Measurements from ENCODE around the gene VENTX.
A peak's percentile ranks its signal among the peaks of the same experiment; 100 is the strongest.

The VENTX gene

GRCh38 chr10:133207041-133207600 lies 30.5 kb upstream of the VENTX start:
- no peak overlapping the region for H3K27ac ChIP-seq (ENCODE audit: extremely low read depth, low read depth, low read length)
- H3K9me3 ChIP-seq (ENCODE audit: control insufficient read depth, insufficient read depth, low read depth, low read length): no peaks in the 10 kb centered on the region
- TF ChIP-seq ZNF670 (tag by site-specific recombination; IDR thresholded peaks at IDR 0.05; ENCODE audit: low read depth) (no peak), ZNF239 (tag by site-specific recombination; IDR thresholded peaks at IDR 0.05) (no peak), ZXDB (tag by site-specific recombination; IDR thresholded peaks at IDR 0.05) (no peak), ZNF311 (tag by site-specific recombination; IDR thresholded peaks at IDR 0.05; ENCODE audit: borderline replicate concordance) (no peak), TCF7L2 (IDR thresholded peaks at IDR 0.05; ENCODE audit: borderline replicate concordance, low read depth, low read length) (no peak), ZNF148 (tag by site-specific recombination; IDR thresholded peaks at IDR 0.05; ENCODE audit: borderline replicate concordance) (no peak), TRIM28 (IDR thresholded peaks at IDR 0.05; ENCODE audit: borderline replicate concordance, low read length) (no peak), ZNF132 (tag by site-specific recombination; IDR thresholded peaks at IDR 0.05; ENCODE audit: borderline replicate concordance) (no peak), GLIS2 (tag by site-specific recombination; IDR thresholded peaks at IDR 0.05) (no peak), OVOL3 (tag by site-specific recombination; IDR thresholded peaks at IDR 0.05) (no peak), KLF1 (tag by site-specific recombination; IDR thresholded peaks at IDR 0.05) (no peak), PRDM4 (tag by site-specific recombination; IDR thresholded peaks at IDR 0.05) (no peak), SETDB1 (IDR thresholded peaks at IDR 0.05; ENCODE audit: insufficient read length, low read length) (no peak), ZNF624 (tag by site-specific recombination; IDR thresholded peaks at IDR 0.05) (no peak), ZBTB1 (tag by site-specific recombination; IDR thresholded peaks at IDR 0.05) (no peak), ZNF600 (tag by site-specific recombination; IDR thresholded peaks at IDR 0.05) (no peak)
- no peak overlapping the region for H3K4me3 ChIP-seq (ENCODE audit: low read depth, low read length)
- ChIA-PET CTCF (no interaction called here), POLR2A (no interaction called here)
- H3K4me1 ChIP-seq (ENCODE audit: control insufficient read depth, insufficient read depth, low read length): no peaks in the 10 kb centered on the region; the same call in 1 of the 2 replicates
- H3K36me3 ChIP-seq (ENCODE audit: control insufficient read depth in 2 of 2, insufficient read depth in 1 of 2, low read length in 2 of 2): no peaks in the 10 kb centered on the region

GRCh38 chr10:133207627-133208026 lies 30.0 kb upstream of the VENTX start:
- POLR2A ChIA-PET: no interaction called here
- TF ChIP-seq ZNF23 (tag by site-specific recombination; IDR thresholded peaks at IDR 0.05; ENCODE audit: borderline replicate concordance): no peak
- peak; percentile 13; the same call in 1 of the 2 replicates for TF ChIP-seq ZNF600 (tag by site-specific recombination; IDR thresholded peaks at IDR 0.05)
- CTCF ChIA-PET: no interaction called here

DNA sequence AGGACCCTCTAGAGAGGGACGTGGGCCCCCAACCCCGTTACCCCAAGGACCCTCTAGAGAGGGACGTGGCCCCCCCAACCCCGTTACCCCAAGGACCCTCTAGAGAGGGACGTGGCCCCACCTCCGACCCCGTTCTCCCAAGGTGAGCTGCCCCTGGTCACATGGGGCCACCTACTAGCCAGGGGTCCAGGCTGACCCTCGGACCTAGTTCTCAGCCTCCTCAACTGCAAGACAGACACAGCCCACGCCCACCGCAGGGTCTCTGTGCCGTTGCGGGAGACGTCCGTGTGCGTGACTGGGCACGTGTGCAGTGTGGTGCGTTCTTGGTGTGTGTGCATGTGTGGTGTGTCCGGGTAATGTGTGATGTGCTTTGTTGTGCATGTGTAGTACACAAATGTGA lies 29.2 kb upstream of the VENTX start:
- CTCF ChIA-PET: no interaction called here
- TF ChIP-seq ZSCAN23 (tag by site-specific recombination; IDR thresholded peaks at IDR 0.05) (no peak), ZNF133 (tag by site-specific recombination; IDR thresholded peaks at IDR 0.05) (no peak), ZFP3 (tag by site-specific recombination; IDR thresholded peaks at IDR 0.05; ENCODE audit: low read depth) (no peak), ZNF112 (tag by site-specific recombination; IDR thresholded peaks at IDR 0.05) (no peak), ZNF560 (tag by site-specific recombination; IDR thresholded peaks at IDR 0.05; ENCODE audit: borderline replicate concordance) (no peak), ZBTB17 (tag by site-specific recombination; IDR thresholded peaks at IDR 0.05) (no peak), ZXDB (tag by site-specific recombination; IDR thresholded peaks at IDR 0.05) (no peak), KLF16 (tag by site-specific recombination; IDR thresholded peaks at IDR 0.05) (no peak), BCL6B (tag by site-specific recombination; IDR thresholded peaks at IDR 0.05) (no peak)
- POLR2A ChIA-PET: no interaction called here
- H3K4me3 ChIP-seq (ENCODE audit: low read depth, low read length): no peak overlapping the region
- H3K9me3 ChIP-seq (ENCODE audit: control insufficient read depth, insufficient read depth, low read depth, low read length): no peaks in the 10 kb centered on the region
- H3K4me1 ChIP-seq (ENCODE audit: control insufficient read depth, insufficient read depth, low read length): no peaks in the 10 kb centered on the region; the same call in 1 of the 2 replicates
- H3K36me3 ChIP-seq (ENCODE audit: control insufficient read depth in 2 of 2, insufficient read depth in 1 of 2, low read length in 2 of 2): no peaks in the 10 kb centered on the region
- no peak overlapping the region for H3K27ac ChIP-seq (ENCODE audit: extremely low read depth, low read depth, low read length)

More at GRCh38 chr10:133207627-133208026, 30.0 kb upstream of the VENTX start:
- Histone ChIP-seq H3K27ac (ENCODE audit: extremely low read depth, low read depth, low read length) (no peak overlapping the region), H3K9me3 (ENCODE audit: control insufficient read depth, insufficient read depth, low read depth, low read length) (no peaks in the 10 kb centered on the region), H3K36me3 (ENCODE audit: control insufficient read depth in 2 of 2, insufficient read depth in 1 of 2, low read length in 2 of 2) (no peaks in the 10 kb centered on the region), H3K4me1 (ENCODE audit: control insufficient read depth, insufficient read depth, low read length) (no peaks in the 10 kb centered on the region; the same call in 1 of the 2 replicates), H3K4me3 (ENCODE audit: low read depth, low read length) (no peak overlapping the region)
